ENCODE results near the gene NEK7. TPM values are rescaled to one million over a fixed set of nuclear protein-coding genes. Genes with fewer than 3 reads are reported as not detected.
A peak's percentile ranks its signal among the peaks of the same experiment; 100 is the strongest.

The NEK7 gene
- total and polyA plus RNA-seq, 4 donors: 20.2 to 95.1 (median 42.8) TPM

- Histone ChIP-seq H3K4me1 (ENCODE audit: control insufficient read depth, insufficient read depth, low read length) (no peaks in the 10 kb centered on the region), H3K27ac (ENCODE audit: low read depth, low read length) (no peak overlapping the region), H3K36me3 (ENCODE audit: control insufficient read depth, insufficient read depth, low read length) (no peaks in the 10 kb centered on the region), H3K27me3 (ENCODE audit: control insufficient read depth, insufficient read depth, low read length) (no peaks in the 10 kb centered on the region), H3K4me3 (ENCODE audit: low read depth, low read length) (no peak overlapping the region), H3K9me3 (ENCODE audit: control insufficient read depth, insufficient read depth, low read length) (no peaks in the 10 kb centered on the region)
- DNase-seq (ENCODE audit: low read depth in 4 of 6, low spot score in 6 of 6): peak in 1 of 6 donors; percentile 13
- WGBS (ENCODE audit: insufficient coverage): no CpG with 5 or more reads among the region's 4 CpGs
Measured at GRCh38 chr1:198360208-198360729, 203.5 kb downstream of the NEK7 start.

GRCh38 chr1:198361237-198361767, 204.5 kb downstream of the NEK7 start:
- WGBS (ENCODE audit: insufficient coverage): 71% methylated on average over 1 of the region's 3 CpGs
- H3K4me3 ChIP-seq (ENCODE audit: low read depth, low read length): no peak overlapping the region
- H3K27me3 ChIP-seq (ENCODE audit: control insufficient read depth, insufficient read depth, low read length): no peaks in the 10 kb centered on the region
- no peaks in the 10 kb centered on the region for H3K36me3 ChIP-seq (ENCODE audit: control insufficient read depth, insufficient read depth, low read length)
- no peaks in the 10 kb centered on the region for H3K4me1 ChIP-seq (ENCODE audit: control insufficient read depth, insufficient read depth, low read length)
- H3K9me3 ChIP-seq (ENCODE audit: control insufficient read depth, insufficient read depth, low read length): no peaks in the 10 kb centered on the region
- no peak overlapping the region for H3K27ac ChIP-seq (ENCODE audit: low read depth, low read length)
- DNase-seq (ENCODE audit: low read depth in 4 of 6, low spot score in 6 of 6): no peak

- no peak for DNase-seq (ENCODE audit: low read depth in 4 of 6, low spot score in 6 of 6)
- H3K27ac ChIP-seq (ENCODE audit: low read depth, low read length): no peak overlapping the region
- no peaks in the 10 kb centered on the region for H3K36me3 ChIP-seq (ENCODE audit: control insufficient read depth, insufficient read depth, low read length)
- H3K9me3 ChIP-seq (ENCODE audit: control insufficient read depth, insufficient read depth, low read length): no peaks in the 10 kb centered on the region
- WGBS (ENCODE audit: insufficient coverage): 95% methylated on average over 3 of the region's 3 CpGs
- H3K4me3 ChIP-seq (ENCODE audit: low read depth, low read length): no peak overlapping the region
- H3K27me3 ChIP-seq (ENCODE audit: control insufficient read depth, insufficient read depth, low read length): no peaks in the 10 kb centered on the region
- no peaks in the 10 kb centered on the region for H3K4me1 ChIP-seq (ENCODE audit: control insufficient read depth, insufficient read depth, low read length)
Measured at GRCh38 chr1:198363625-198364151, 206.9 kb downstream of the NEK7 start.

- no peaks in the 10 kb centered on the region for H3K27me3 ChIP-seq (ENCODE audit: control insufficient read depth, insufficient read depth, low read length)
- H3K36me3 ChIP-seq (ENCODE audit: control insufficient read depth, insufficient read depth, low read length): no peaks in the 10 kb centered on the region
- no peak overlapping the region for H3K4me3 ChIP-seq (ENCODE audit: low read depth, low read length)
- no peak for DNase-seq (ENCODE audit: low read depth in 4 of 6, low spot score in 6 of 6)
- no CpG with 5 or more reads among the region's 2 CpGs for WGBS (ENCODE audit: insufficient coverage)
- no peaks in the 10 kb centered on the region for H3K9me3 ChIP-seq (ENCODE audit: control insufficient read depth, insufficient read depth, low read length)
- H3K4me1 ChIP-seq (ENCODE audit: control insufficient read depth, insufficient read depth, low read length): no peaks in the 10 kb centered on the region
- no peak overlapping the region for H3K27ac ChIP-seq (ENCODE audit: low read depth, low read length)
Measured at GRCh38 chr1:198364471-198364870, 207.7 kb downstream of the NEK7 start.

GRCh38 chr1:198367296-198367695, 210.5 kb downstream of the NEK7 start:
- H3K9me3 ChIP-seq (ENCODE audit: control insufficient read depth, insufficient read depth, low read length): no peaks in the 10 kb centered on the region
- H3K4me3 ChIP-seq (ENCODE audit: low read depth, low read length): no peak overlapping the region
- no peaks in the 10 kb centered on the region for H3K36me3 ChIP-seq (ENCODE audit: control insufficient read depth, insufficient read depth, low read length)
- DNase-seq (ENCODE audit: low read depth in 4 of 6, low spot score in 6 of 6): no peak
- H3K27me3 ChIP-seq (ENCODE audit: control insufficient read depth, insufficient read depth, low read length): no peaks in the 10 kb centered on the region
- WGBS (ENCODE audit: insufficient coverage): no CpG with 5 or more reads among the region's 1 CpG
- no peaks in the 10 kb centered on the region for H3K4me1 ChIP-seq (ENCODE audit: control insufficient read depth, insufficient read depth, low read length)
- H3K27ac ChIP-seq (ENCODE audit: low read depth, low read length): no peak overlapping the region

GRCh38 chr1:198370996-198371395, 214.2 kb downstream of the NEK7 start:
- Histone ChIP-seq H3K4me1 (ENCODE audit: control insufficient read depth, insufficient read depth, low read length) (no peaks in the 10 kb centered on the region), H3K9me3 (ENCODE audit: control insufficient read depth, insufficient read depth, low read length) (no peaks in the 10 kb centered on the region), H3K27ac (ENCODE audit: low read depth, low read length) (no peak overlapping the region), H3K4me3 (ENCODE audit: low read depth, low read length) (no peak overlapping the region), H3K27me3 (ENCODE audit: control insufficient read depth, insufficient read depth, low read length) (no peaks in the 10 kb centered on the region), H3K36me3 (ENCODE audit: control insufficient read depth, insufficient read depth, low read length) (no peaks in the 10 kb centered on the region)
- peak in 1 of 6 donors; percentile 69 for DNase-seq (ENCODE audit: low read depth in 4 of 6, low spot score in 6 of 6)
- WGBS (ENCODE audit: insufficient coverage): 40% methylated on average over 1 of the region's 1 CpG

Other genes starting within 250 kb of the NEK7 start
- under 1 TPM; 0.39 to 0.59 TPM for gene LHX9, start 239.6 kb upstream of the NEK7 start, total RNA-seq
- 1 to 10 TPM; 1.2 to 2.0 TPM for gene LHX9, start 239.6 kb upstream of the NEK7 start, polyA plus RNA-seq (ENCODE audit: insufficient read length in 2 of 2)

Measured in spinal cord (tissue), 10 donors.